Large intestine (tissue), 3 donors: Measurements from ENCODE around the gene GTF2A1. TPM values are rescaled to one million over a fixed set of nuclear protein-coding genes. Genes with fewer than 3 reads are reported as not detected.

Experiments used
- DNase-seq, 2 donors: peaks; one replicate each; pipeline versions ENCODE4 v3.0.0 to v3.0.0-alpha.2; 2013
- H3K27ac ChIP-seq: one replicate; pipeline ENCODE4 v1.5.1; 2013; ENCODE audit warnings: low read length
- H3K27me3 ChIP-seq: 2 replicates; pipeline ENCODE4 v1.6.1; 2013; ENCODE audit warnings: low read length; ENCODE audit not compliant: control insufficient read depth, insufficient read depth
- H3K36me3 ChIP-seq: 2 replicates; pipeline ENCODE4 v1.6.1; 2013; ENCODE audit warnings: low read length; ENCODE audit not compliant: control insufficient read depth, insufficient read depth
- H3K4me1 ChIP-seq: one replicate; pipeline ENCODE4 v1.6.1; 2013; ENCODE audit warnings: low read length; ENCODE audit not compliant: control insufficient read depth, insufficient read depth
- H3K4me3 ChIP-seq: one replicate; pipeline ENCODE4 v1.5.1; 2013; ENCODE audit warnings: low read length
- H3K9me3 ChIP-seq: one replicate; pipeline ENCODE4 v1.6.1; 2013; ENCODE audit warnings: mild to moderate bottlenecking, low read depth, low read length, moderate library complexity; ENCODE audit not compliant: control insufficient read depth
- WGBS: methylation state at CpG from one replicate; pipeline ENCODE4 v1.1.5; 2013; ENCODE audit warnings: low lambda C conversion rate; ENCODE audit not compliant: insufficient coverage; 5-methylcytosine and 5-hydroxymethylcytosine counted together
- polyA plus RNA-seq: library from polyadenylated mRNA; unstranded; fragments of 120-200 nt; gene quantifications from one replicate; pipeline ENCODE4 v1.2.1, GENCODE V29; 2013

The GTF2A1 gene
- polyA plus RNA-seq, 1 donor: 20.7 TPM

DNA sequence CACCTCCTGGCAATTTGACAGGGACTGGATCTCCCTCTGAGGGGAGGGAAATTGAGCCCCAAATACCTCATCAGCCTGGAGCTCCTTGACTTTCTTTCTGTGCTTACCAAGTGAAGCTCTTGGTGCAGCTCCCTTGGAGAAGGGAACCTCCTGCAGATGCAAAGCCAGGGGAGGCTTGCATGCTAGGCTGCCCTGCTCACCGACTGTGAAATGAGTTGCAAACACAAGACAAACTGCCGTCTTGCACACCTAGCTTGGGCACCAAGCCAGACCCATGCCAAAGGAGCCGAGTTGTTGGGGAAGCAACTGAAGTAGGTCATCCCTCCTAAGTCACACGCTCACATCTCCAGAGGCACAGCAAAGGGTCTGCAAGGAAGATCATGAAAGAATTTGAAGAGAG is 95.2 kb downstream of the GTF2A1 start:
- Histone ChIP-seq H3K4me3 (no peak overlapping the region), H3K4me1 (no peaks in the 10 kb centered on the region), H3K27me3 (no peaks in the 10 kb centered on the region), H3K27ac (no peak overlapping the region), H3K9me3 (no peaks in the 10 kb centered on the region), H3K36me3 (no peaks in the 10 kb centered on the region)
- no peak for DNase-seq
- no CpG with 5 or more reads among the region's 4 CpGs for WGBS

Other genes with a start within 250 kb of the GTF2A1 start
- 14.6 TPM for gene STON2, start 179.4 kb upstream of the GTF2A1 start, polyA plus RNA-seq